Lower leg skin (tissue), 4 donors: Measurements from ENCODE around the gene VAMP5. TPM values are rescaled to one million over a fixed set of nuclear protein-coding genes. Genes with fewer than 3 reads are reported as not detected.

Experiments
- DNase-seq, 2 donors: peaks; one replicate each; pipeline ENCODE4 v3.0.0-alpha.2; 2019; ENCODE audit warnings: low spot score in 2 of 2
- H3K4me3 ChIP-seq: fragments of 200-600 bp; sonication (generic); 2 replicates; pipeline ENCODE4 v1.5.1; 2017; ENCODE audit warnings: mild to moderate bottlenecking, low read depth; ENCODE audit not compliant: poor library complexity, severe bottlenecking
- CTCF ChIP-seq, 3 donors: fragments of 450-650 bp; IDR thresholded peaks; one replicate each; pipeline ENCODE4 v1.5.1; 2016; ENCODE audit warnings: antibody characterized with exemption in 3 of 3, mild to moderate bottlenecking in 3 of 3, moderate library complexity in 2 of 3
- POLR2A ChIP-seq, 2 donors: fragments of 450-650 bp; IDR thresholded peaks; one replicate each; pipeline ENCODE4 v1.6.1; 2016 to 2017; ENCODE audit warnings: antibody characterized with exemption in 2 of 2, mild to moderate bottlenecking in 1 of 2, moderate library complexity in 1 of 2
- WGBS, 2 donors: methylation state at CpG; one replicate each; pipeline ENCODE4 v1.1.5; 2018; 5-methylcytosine and 5-hydroxymethylcytosine counted together
- intact Hi-C: fragments of 100-400 bp; cut with DNase I; formaldehyde crosslinking; loops from one replicate; pipeline ENCODE4 v1.15.0; 2023; ENCODE audit warnings: low total_unique reads
- total RNA-seq, 4 donors: library from RNA; depleted of rRNA; stranded (reverse); fragments of >200 nt; gene quantifications; one replicate each; pipeline ENCODE4 v1.1.0, GENCODE V29; 2016

The VAMP5 gene
- total RNA-seq, 4 donors from 2014 or later, result 10.1 to 35.6 (median 14.0) TPM

- 62 to 71% methylated on average over 3 of the region's 3 CpGs for WGBS, 2 donors
- intact Hi-C loops, result no loop called here
- H3K4me3 ChIP-seq, result no peak overlapping the region
Measured at GRCh38 chr2:85580206-85580605, 4.0 kb upstream of the VAMP5 start.

GRCh38 chr2:85582492-85582891 is 1.7 kb upstream of the VAMP5 start:
- DNase-seq, result no peak
- 59 to 75% methylated on average over 1 of the region's 1 CpG for WGBS, 2 donors
- H3K4me3 ChIP-seq, result no peak overlapping the region
- TF ChIP-seq POLR2A (IDR thresholded peaks at IDR 0.05) (no peak), CTCF (IDR thresholded peaks at IDR 0.05) (no peak)
- intact Hi-C loops, result no loop called here

More at GRCh38 chr2:85580206-85580605, 4.0 kb upstream of the VAMP5 start:
- TF ChIP-seq CTCF (IDR thresholded peaks at IDR 0.05) (no peak), POLR2A (IDR thresholded peaks at IDR 0.05) (no peak)
- DNase-seq, result no peak

GRCh38 chr2:85583667-85584353 is 421 bp upstream of the VAMP5 start:
- intact Hi-C loops, result no loop called here
- no peak for DNase-seq
- peak overlapping the region; percentile 18 for H3K4me3 ChIP-seq
- TF ChIP-seq POLR2A (IDR thresholded peaks at IDR 0.05) (no peak), CTCF (IDR thresholded peaks at IDR 0.05) (no peak)
- WGBS, 2 donors, result 26 to 34% methylated on average over 13 to 15 of the region's 16 CpGs

GRCh38 chr2:85584857-85585780 is 888 bp downstream of the VAMP5 start:
- peak overlapping the region; percentile 18 for H3K4me3 ChIP-seq
- DNase-seq, result no peak
- intact Hi-C loops, result no loop called here
- TF ChIP-seq CTCF (IDR thresholded peaks at IDR 0.05) (no peak), POLR2A (IDR thresholded peaks at IDR 0.05) (no peak)
- WGBS, 2 donors, result 20 to 27% methylated on average over 9 of the region's 9 CpGs

GRCh38 chr2:85585781-85586105 is 1.5 kb downstream of the VAMP5 start:
- DNase-seq, result no peak
- no peak for TF ChIP-seq CTCF (IDR thresholded peaks at IDR 0.05)
- TF ChIP-seq POLR2A (IDR thresholded peaks at IDR 0.05), result no peak
- no peak overlapping the region for H3K4me3 ChIP-seq
- intact Hi-C loops, result no loop called here
- 31 to 62% methylated on average over 1 of the region's 1 CpG for WGBS, 2 donors
